Stomach smooth muscle (tissue), 2 donors: ENCODE data around the gene ST14.

ENCODE experiments used
- H3K27ac ChIP-seq: one replicate; pipeline ENCODE4 v1.7.0; 2013; ENCODE audit warnings: mild to moderate bottlenecking, low read length, inconsistent platforms
- H3K27me3 ChIP-seq, 2 donors: one replicate each; pipeline ENCODE4 v1.7.0; 2013; ENCODE audit warnings: low read length in 2 of 2; ENCODE audit not compliant: insufficient read depth in 2 of 2, control insufficient read depth in 1 of 2
- H3K36me3 ChIP-seq, 2 donors: one replicate each; pipeline ENCODE4 v1.7.0; 2013; ENCODE audit warnings: low read length in 2 of 2; ENCODE audit not compliant: control insufficient read depth in 2 of 2, insufficient read depth in 2 of 2
- H3K4me1 ChIP-seq: one replicate; pipeline ENCODE4 v1.7.0; 2013; ENCODE audit warnings: low read length; ENCODE audit not compliant: control insufficient read depth, insufficient read depth
- H3K4me3 ChIP-seq, 2 donors: one replicate each; pipeline ENCODE4 v1.7.0; 2013; ENCODE audit warnings: low read length in 2 of 2
- H3K9ac ChIP-seq, 2 donors: one replicate each; pipeline ENCODE4 v1.7.0; 2013; ENCODE audit warnings: low read length in 2 of 2, mild to moderate bottlenecking in 1 of 2
- H3K9me3 ChIP-seq, 2 donors: one replicate each; pipeline ENCODE4 v1.7.0; 2013; ENCODE audit warnings: low read length in 2 of 2; ENCODE audit not compliant: control insufficient read depth in 2 of 2
- donor health status: healthy.
- donor health status: Pancreatic carcinoma.

ST14 gene

GRCh38 chr11:130178441-130179339 is 19.1 kb downstream of the ST14 start:
- no peak overlapping the region for H3K4me3 ChIP-seq
- H3K27ac ChIP-seq: no peak overlapping the region
- no peak overlapping the region for H3K9ac ChIP-seq
- H3K27me3 ChIP-seq: peaks cover 0 to 5% of the 10 kb centered on the region in 2 donors
- H3K36me3 ChIP-seq: no peaks in the 10 kb centered on the region
- peaks cover 3 to 7% of the 10 kb centered on the region in 2 donors for H3K9me3 ChIP-seq
- H3K4me1 ChIP-seq: no peaks in the 10 kb centered on the region

- peaks cover under 1 to 3% of the 10 kb centered on the region in 2 donors for H3K9me3 ChIP-seq
- H3K36me3 ChIP-seq: no peaks in the 10 kb centered on the region
- peaks cover 0 to 5% of the 10 kb centered on the region in 2 donors for H3K27me3 ChIP-seq
- H3K4me3 ChIP-seq: no peak overlapping the region
- no peak overlapping the region for H3K27ac ChIP-seq
- no peak overlapping the region for H3K9ac ChIP-seq
- H3K4me1 ChIP-seq: no peaks in the 10 kb centered on the region
Observed at GRCh38 chr11:130179396-130180306, 20.1 kb downstream of the ST14 start.

- H3K9me3 ChIP-seq: no peaks in the 10 kb centered on the region
- H3K27me3 ChIP-seq: peaks cover 0 to 5% of the 10 kb centered on the region in 2 donors
- no peaks in the 10 kb centered on the region for H3K36me3 ChIP-seq
- H3K4me1 ChIP-seq: no peaks in the 10 kb centered on the region
- H3K27ac ChIP-seq: no peak overlapping the region
- no peak overlapping the region for H3K9ac ChIP-seq
- no peak overlapping the region for H3K4me3 ChIP-seq
Observed at GRCh38 chr11:130180491-130180890, 20.9 kb downstream of the ST14 start.

GRCh38 chr11:130180896-130181294 is 21.3 kb downstream of the ST14 start:
- Histone ChIP-seq H3K4me3 (no peak overlapping the region), H3K4me1 (no peaks in the 10 kb centered on the region), H3K27ac (no peak overlapping the region)

GRCh38 chr11:130181295-130182272 is 22.0 kb downstream of the ST14 start:
- no peak overlapping the region for H3K4me3 ChIP-seq
- no peaks in the 10 kb centered on the region for H3K4me1 ChIP-seq
- no peaks in the 10 kb centered on the region for H3K9me3 ChIP-seq
- no peak overlapping the region for H3K27ac ChIP-seq
- peaks cover 0 to 5% of the 10 kb centered on the region in 2 donors for H3K27me3 ChIP-seq
- no peaks in the 10 kb centered on the region for H3K36me3 ChIP-seq
- no peak overlapping the region for H3K9ac ChIP-seq

More at GRCh38 chr11:130180896-130181294, 21.3 kb downstream of the ST14 start:
- Histone ChIP-seq H3K9me3 (no peaks in the 10 kb centered on the region), H3K9ac (no peak overlapping the region), H3K27me3 (peaks cover 0 to 5% of the 10 kb centered on the region in 2 donors), H3K36me3 (no peaks in the 10 kb centered on the region)

GRCh38 chr11:130183878-130184610 is 24.5 kb downstream of the ST14 start:
- Histone ChIP-seq H3K27ac (no peak overlapping the region), H3K27me3 (peaks cover 0 to 5% of the 10 kb centered on the region in 2 donors), H3K4me1 (no peaks in the 10 kb centered on the region), H3K4me3 (no peak overlapping the region), H3K36me3 (no peaks in the 10 kb centered on the region), H3K9me3 (no peaks in the 10 kb centered on the region), H3K9ac (no peak overlapping the region)

GRCh38 chr11:130187096-130187495 is 27.5 kb downstream of the ST14 start:
- Histone ChIP-seq H3K9ac (no peak overlapping the region), H3K4me1 (no peaks in the 10 kb centered on the region), H3K4me3 (no peak overlapping the region), H3K9me3 (no peaks in the 10 kb centered on the region), H3K27me3 (no peaks in the 10 kb centered on the region), H3K27ac (no peak overlapping the region), H3K36me3 (no peaks in the 10 kb centered on the region)

GRCh38 chr11:130188047-130188446 is 28.5 kb downstream of the ST14 start:
- H3K9me3 ChIP-seq: no peaks in the 10 kb centered on the region
- H3K27me3 ChIP-seq: no peaks in the 10 kb centered on the region
- H3K9ac ChIP-seq: no peak overlapping the region
- no peaks in the 10 kb centered on the region for H3K36me3 ChIP-seq
- H3K27ac ChIP-seq: no peak overlapping the region
- H3K4me1 ChIP-seq: no peaks in the 10 kb centered on the region
- no peak overlapping the region for H3K4me3 ChIP-seq

- Histone ChIP-seq H3K4me3 (no peak overlapping the region), H3K36me3 (no peaks in the 10 kb centered on the region), H3K27ac (no peak overlapping the region), H3K9ac (no peak overlapping the region), H3K9me3 (no peaks in the 10 kb centered on the region), H3K27me3 (no peaks in the 10 kb centered on the region), H3K4me1 (no peaks in the 10 kb centered on the region)
Observed at GRCh38 chr11:130188585-130189347, 29.2 kb downstream of the ST14 start.
